ENCODE data around the gene GPR61.

DNA sequence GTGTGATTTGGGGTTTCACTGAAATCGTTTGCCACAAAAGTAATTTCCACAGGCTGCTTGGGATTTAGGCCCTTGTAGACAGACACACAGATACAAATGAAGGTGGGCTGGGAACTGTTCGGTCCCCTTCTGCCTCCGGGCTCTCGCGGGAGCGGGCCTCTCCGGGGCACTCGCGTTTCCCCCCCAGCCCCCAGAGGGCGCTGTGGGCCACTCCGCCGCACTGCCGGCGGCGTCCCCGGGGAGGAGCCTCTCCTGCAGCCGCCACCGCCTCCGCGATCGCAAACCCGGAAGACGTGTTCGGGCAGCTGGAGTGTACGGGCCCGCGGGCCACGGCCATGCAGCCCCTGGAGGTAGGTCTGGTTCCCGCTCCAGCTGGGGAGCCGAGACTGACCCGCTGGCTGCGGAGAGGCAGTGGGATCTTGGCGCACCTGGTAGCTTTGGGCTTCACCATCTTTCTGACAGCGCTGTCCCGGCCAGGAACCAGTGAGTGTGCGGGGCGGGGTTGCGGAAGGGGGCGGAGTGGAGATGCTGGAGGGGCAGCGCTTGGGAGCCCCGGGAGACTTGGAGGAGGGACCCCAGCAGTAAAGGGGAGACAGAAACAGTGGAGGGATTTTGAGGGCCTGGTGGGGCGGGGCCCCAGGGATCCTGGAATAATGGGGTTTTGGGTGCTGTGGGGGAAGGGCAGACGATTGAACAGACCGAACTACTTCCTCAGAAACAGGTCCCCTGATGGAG, 45.7 kb upstream of the GPR61 start, which contains the start of gene CYB561D1:
- TF ChIP-seq, protein P1, sequence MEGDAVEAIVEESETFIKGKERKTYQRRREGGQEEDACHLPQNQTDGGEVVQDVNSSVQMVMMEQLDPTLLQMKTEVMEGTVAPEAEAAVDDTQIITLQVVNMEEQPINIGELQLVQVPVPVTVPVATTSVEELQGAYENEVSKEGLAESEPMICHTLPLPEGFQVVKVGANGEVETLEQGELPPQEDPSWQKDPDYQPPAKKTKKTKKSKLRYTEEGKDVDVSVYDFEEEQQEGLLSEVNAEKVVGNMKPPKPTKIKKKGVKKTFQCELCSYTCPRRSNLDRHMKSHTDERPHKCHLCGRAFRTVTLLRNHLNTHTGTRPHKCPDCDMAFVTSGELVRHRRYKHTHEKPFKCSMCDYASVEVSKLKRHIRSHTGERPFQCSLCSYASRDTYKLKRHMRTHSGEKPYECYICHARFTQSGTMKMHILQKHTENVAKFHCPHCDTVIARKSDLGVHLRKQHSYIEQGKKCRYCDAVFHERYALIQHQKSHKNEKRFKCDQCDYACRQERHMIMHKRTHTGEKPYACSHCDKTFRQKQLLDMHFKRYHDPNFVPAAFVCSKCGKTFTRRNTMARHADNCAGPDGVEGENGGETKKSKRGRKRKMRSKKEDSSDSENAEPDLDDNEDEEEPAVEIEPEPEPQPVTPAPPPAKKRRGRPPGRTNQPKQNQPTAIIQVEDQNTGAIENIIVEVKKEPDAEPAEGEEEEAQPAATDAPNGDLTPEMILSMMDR (IDR thresholded peaks at IDR 0.05): peak; percentile 88 to 99 (median 96)
- TF ChIP-seq POLR2A (IDR thresholded peaks at IDR 0.05): peak in 2 of 4 donors; percentile 51 to 64
